ENCODE results near the gene OSR1.
"Not testable (repeated sequence)": the region's sequence is repeated elsewhere in the genome, so short reads cannot be mapped to it uniquely, and the experiment has no call there.

Gene OSR1

DNA sequence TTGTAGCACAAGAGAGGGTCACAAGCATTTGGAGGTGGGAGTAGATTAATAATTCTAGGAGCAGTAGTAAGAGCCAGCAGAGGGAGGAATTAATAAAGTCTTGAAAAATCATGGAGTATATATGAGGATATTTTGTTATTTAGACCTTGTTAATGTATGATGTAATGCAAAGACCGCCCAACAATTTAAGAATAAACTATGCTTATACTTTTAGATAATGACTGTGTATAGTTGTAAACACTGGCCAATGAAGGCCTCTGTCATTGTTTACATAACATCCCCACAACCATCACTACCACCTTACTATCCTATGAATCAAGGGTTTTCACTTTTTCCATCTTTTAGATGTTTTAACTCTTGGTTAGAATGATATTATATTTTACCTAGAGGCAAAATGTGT lies 37.6 kb downstream of the OSR1 start:
- TF ChIP-seq, protein P1, sequence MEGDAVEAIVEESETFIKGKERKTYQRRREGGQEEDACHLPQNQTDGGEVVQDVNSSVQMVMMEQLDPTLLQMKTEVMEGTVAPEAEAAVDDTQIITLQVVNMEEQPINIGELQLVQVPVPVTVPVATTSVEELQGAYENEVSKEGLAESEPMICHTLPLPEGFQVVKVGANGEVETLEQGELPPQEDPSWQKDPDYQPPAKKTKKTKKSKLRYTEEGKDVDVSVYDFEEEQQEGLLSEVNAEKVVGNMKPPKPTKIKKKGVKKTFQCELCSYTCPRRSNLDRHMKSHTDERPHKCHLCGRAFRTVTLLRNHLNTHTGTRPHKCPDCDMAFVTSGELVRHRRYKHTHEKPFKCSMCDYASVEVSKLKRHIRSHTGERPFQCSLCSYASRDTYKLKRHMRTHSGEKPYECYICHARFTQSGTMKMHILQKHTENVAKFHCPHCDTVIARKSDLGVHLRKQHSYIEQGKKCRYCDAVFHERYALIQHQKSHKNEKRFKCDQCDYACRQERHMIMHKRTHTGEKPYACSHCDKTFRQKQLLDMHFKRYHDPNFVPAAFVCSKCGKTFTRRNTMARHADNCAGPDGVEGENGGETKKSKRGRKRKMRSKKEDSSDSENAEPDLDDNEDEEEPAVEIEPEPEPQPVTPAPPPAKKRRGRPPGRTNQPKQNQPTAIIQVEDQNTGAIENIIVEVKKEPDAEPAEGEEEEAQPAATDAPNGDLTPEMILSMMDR (IDR thresholded peaks at IDR 0.05; ENCODE audit: borderline replicate concordance, insufficient read depth, low read depth, low read length): no peak
- H3K4me3 ChIP-seq (ENCODE audit: low read depth, low read length): no peak overlapping the region

DNA sequence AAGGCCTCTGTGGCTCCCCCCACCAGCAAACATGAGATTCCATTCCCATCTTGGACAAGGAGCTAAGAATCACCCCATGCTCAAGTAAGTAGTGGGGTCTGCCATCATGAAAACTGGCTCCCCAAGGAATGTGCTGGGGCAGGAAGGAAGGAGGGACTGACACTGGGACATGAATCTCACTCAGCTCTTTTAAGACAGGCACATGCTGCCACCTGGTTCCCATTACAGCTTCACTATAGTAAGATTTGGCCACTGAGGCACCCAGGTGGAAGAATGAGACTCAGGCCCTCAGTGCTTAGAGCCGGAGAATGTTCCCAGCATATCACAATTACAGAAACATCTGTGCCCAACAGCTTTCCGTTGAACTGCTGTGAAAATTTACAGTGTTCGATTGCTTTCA lies 38.7 kb downstream of the OSR1 start:
- H3K4me3 ChIP-seq (ENCODE audit: low read depth, low read length): no peak overlapping the region
- TF ChIP-seq, protein P1 (IDR thresholded peaks at IDR 0.05; ENCODE audit: borderline replicate concordance, insufficient read depth, low read depth, low read length): no peak

DNA sequence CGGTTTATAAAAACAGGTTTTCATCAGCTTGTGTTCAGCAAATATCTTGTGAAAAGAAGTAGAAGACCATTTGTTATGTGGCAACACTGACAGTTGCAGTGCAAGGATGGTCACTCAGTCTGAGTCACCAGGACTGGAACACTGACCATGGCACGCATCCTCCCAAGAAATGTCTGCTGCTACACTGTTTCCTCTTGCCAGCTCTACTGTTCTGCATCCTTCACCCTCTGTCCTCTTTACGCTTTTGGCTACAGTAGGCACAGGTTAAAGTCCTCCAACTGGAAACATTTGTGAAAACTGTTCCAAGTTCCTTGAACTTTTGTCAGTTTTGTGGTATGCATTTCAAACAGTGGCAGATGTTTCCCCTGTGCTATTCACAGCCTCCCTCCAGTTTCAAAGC lies 39.4 kb downstream of the OSR1 start:
- TF ChIP-seq, protein P1 (IDR thresholded peaks at IDR 0.05; ENCODE audit: borderline replicate concordance, insufficient read depth, low read depth, low read length): no peak
- no peak overlapping the region for H3K4me3 ChIP-seq (ENCODE audit: low read depth, low read length)

DNA sequence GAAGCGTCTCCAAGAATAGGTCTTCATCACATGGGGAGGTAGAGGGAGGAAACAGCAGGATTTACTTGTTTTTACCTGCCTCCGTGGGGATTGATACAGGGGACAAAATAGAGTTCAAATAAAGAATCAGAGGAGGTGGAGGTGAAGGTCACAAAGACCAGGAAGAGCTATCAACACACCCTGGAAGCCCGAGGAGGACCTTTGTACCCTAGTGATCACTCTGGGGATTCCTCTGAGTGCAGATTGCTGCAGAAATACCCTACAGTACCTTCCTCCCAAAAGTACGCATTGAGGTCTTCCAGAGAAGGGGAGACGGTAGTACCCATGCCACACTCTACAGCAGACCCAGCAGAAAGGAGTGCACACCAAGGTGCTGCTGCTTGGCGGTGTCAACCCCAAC lies 44.9 kb downstream of the OSR1 start:
- H3K4me3 ChIP-seq (ENCODE audit: low read depth, low read length): no peak overlapping the region

DNA sequence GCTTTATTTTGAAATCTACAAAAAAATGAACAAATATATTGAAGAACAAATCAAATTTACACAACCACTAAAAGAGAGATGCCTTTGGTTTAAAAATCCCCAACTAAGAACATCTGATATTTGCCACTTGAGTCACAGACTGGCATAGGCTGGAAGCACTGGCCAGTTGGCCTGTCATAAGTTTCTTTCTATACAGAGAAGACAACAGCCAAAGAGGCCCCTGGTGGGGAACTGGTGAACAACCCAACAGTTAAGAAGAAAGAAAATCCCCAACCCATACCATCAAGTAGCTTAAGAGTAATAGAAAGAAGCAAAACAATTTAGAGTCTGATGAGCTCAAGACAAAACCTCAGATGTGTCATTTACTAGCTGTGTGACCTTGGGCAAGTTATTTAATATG lies 45.5 kb downstream of the OSR1 start:
- no peak overlapping the region for H3K4me3 ChIP-seq (ENCODE audit: low read depth, low read length)
- TF ChIP-seq, protein P1 (IDR thresholded peaks at IDR 0.05; ENCODE audit: borderline replicate concordance, insufficient read depth, low read depth, low read length): peak; percentile 26; the same call in 1 of the 2 replicates

More for the DNA sequence above, 44.9 kb downstream of the OSR1 start:
- TF ChIP-seq, protein P1 (IDR thresholded peaks at IDR 0.05; ENCODE audit: borderline replicate concordance, insufficient read depth, low read depth, low read length): no peak

DNA sequence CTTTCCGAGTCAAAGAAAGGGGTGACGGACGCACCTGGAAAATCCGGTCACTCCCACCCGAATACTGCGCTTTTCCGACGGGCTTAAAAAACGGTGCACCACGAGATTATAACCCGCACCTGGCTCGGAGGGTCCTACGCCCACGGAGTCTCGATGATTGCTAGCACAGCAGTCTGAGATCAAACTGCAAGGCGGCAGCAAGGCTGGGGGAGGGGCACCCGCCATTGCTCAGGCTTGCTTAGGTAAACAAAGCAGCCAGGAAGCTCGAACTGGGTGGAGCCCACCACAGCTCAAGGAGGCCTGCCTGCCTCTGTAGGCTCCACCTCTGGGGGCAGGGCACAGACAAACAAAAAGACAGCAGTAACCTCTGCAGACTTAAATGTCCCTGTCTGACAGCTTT lies 52.4 kb downstream of the OSR1 start:
- H3K4me3 ChIP-seq (ENCODE audit: low read depth, low read length): not testable (repeated sequence)

DNA sequence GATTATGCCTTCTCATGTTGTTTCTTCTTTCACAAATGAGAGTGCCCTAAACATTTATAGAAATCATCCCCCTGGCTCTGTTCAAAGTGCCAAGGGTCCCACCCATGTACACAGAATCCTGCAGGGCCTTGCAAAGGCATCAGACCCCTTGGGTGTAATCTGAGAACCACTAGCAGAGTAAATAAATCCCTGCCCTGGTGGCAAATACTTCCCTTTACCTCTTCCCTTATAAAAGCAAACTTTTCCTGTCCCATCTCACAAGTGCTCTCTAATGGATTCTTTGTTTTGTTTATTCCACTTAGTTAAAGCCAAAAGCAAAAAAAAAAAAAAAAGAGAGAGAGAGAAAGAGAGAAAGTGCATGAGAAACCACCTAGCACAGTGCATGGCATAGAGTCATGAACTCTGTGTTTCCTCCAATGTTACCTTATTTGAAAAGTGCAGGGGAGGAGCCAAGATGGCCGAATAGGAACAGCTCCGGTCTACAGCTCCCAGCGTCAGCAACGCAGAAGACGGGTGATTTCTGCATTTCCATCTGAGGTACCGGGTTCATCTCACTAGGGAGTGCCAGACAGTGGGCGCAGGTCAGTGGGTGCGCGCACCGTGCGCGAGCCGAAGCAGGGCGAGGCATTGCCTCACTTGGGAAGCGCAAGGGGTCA lies 52.9 kb downstream of the OSR1 start:
- H3K4me3 ChIP-seq (ENCODE audit: low read depth, low read length): not testable (repeated sequence)

DNA sequence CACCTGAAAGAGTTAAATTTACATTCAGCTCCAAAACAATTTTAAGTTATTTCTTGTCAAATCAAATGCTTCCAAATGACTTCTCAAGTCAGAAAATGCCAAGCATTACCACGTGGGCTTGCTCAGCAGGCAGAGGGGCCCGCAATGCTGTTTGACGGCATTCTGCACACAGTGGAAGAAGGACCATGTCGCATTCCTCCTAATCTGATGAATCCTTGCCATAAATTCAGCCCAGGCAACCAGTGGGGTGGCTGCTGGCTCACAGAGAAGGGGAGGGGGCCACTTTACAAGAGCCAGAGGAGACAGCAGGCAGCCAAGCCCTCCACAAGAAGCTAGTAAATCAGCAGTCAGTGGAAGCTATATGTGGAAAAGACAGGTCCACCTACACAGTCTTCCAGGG lies 56.7 kb downstream of the OSR1 start:
- TF ChIP-seq, protein P1 (IDR thresholded peaks at IDR 0.05; ENCODE audit: borderline replicate concordance, insufficient read depth, low read depth, low read length): no peak
- H3K4me3 ChIP-seq (ENCODE audit: low read depth, low read length): no peak overlapping the region
